HG03521 (cell line): ENCODE results near the gene SLC30A5.
"Not testable (repeated sequence)": the region's sequence is repeated elsewhere in the genome, so short reads cannot be mapped to it uniquely, and the experiment has no call there.

Experiments used
- ATAC-seq: cut with Tn5 transposase; IDR thresholded peaks from one replicate; pipeline ENCODE4 v1.9.1; 2021; ENCODE audit warnings: mild to moderate bottlenecking, moderate library complexity; ENCODE audit not compliant: unreplicated experiment

SLC30A5 gene

DNA sequence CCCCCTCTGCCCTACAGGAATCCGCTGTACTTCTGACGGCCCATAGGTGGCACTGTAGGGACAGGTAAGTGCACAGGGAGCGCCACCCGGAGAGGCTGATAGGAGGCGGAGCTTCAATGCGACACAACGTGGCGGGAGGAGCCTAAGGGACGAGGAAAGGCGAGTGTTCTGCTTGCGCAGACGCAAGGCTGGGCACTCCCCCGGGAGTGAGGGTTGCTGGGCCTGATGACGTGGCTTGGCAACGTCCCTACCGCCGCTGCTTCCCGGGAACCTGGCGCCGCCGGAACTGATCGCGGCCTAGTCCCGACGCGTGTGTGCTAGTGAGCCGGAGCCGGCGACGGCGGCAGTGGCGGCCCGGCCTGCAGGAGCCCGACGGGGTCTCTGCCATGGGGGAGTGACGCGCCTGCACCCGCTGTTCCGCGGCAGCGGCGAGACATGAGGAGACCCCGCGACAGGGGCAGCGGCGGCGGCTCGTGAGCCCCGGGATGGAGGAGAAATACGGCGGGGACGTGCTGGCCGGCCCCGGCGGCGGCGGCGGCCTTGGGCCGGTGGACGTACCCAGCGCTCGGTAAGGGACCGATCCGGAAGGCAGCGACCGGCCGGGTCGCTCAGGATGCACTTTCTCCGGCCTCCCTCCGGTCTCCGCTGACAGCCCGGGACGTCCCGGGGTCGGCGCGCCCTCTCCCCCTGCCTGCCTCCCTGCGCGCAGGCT, at the start of gene SLC30A5:
Gene SLC30A5, plus strand, starts transcription at position 244 of the 712 bp plus-strand sequence. Its CDS starts 242 bp downstream, at position 486.
- ATAC-seq = peak; percentile 99

- not testable (repeated sequence) for ATAC-seq
Observed at GRCh38 chr5:69045213-69045612, 48.6 kb upstream of the SLC30A5 start.

GRCh38 chr5:69046375-69046957, 47.3 kb upstream of the SLC30A5 start:
- ATAC-seq = no peak

DNA sequence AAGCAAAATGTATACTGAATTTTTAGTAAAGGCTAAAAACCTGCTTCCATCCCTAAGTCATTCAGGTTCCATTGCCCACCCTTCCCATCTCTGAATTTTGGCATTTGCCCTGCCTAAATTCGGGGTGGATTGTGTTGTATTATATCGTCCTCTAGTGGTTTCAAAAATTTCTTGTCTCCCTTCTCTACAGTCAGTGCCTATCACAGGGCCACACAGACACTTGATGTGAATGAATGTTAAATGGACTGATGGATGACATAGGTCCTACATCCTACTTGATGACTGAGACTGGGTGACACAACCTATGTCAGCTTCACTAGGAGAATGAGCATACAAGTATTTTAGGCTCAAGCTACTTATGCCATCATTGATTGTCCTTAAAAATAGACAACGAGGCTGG, 45.6 kb upstream of the SLC30A5 start:
- no peak for ATAC-seq

DNA sequence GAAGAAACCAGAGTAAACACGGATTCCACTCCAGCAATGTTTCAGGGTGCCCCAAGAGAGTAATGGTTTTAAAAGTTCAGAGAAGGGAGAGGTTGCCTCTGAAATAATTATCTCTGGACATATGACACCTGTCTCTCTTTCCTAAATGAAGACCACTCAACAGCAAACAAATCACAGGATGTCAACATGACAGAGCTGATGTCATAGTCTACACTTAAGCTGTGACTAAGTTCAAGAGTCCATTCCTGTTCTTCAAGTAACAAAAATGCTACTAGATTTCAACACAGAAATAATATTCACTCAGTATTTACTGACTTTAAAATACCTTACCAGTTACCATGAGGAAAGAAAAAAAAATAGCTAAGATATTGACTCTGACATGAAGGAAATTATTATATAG, 44.7 kb upstream of the SLC30A5 start:
- ATAC-seq = no peak

GRCh38 chr5:69049796-69050195, 44.0 kb upstream of the SLC30A5 start:
- no peak for ATAC-seq

GRCh38 chr5:69050214-69050613, 43.6 kb upstream of the SLC30A5 start:
- ATAC-seq = no peak

DNA sequence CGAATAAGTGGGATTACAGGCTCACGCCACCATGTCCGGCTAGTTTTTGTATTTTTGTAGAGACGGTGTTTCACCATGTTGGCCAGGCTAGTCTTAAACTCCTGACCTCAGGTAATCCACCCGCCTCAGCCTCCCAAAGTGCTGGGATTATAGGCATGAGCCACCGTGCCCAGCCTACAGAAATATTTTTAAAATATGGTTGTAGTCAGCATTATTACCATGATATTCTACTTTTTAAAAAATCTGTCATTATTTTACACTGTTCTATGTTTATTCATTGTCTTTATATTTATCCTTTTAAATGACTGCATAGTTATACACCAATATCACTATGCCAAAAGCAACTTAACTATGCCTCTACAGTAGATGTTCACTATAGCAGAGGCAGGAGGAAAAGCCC, 41.6 kb upstream of the SLC30A5 start:
- ATAC-seq = no peak

GRCh38 chr5:69074664-69075521, 18.9 kb upstream of the SLC30A5 start:
- no peak for ATAC-seq

GRCh38 chr5:69075522-69076179, 18.2 kb upstream of the SLC30A5 start:
- ATAC-seq = no peak

DNA sequence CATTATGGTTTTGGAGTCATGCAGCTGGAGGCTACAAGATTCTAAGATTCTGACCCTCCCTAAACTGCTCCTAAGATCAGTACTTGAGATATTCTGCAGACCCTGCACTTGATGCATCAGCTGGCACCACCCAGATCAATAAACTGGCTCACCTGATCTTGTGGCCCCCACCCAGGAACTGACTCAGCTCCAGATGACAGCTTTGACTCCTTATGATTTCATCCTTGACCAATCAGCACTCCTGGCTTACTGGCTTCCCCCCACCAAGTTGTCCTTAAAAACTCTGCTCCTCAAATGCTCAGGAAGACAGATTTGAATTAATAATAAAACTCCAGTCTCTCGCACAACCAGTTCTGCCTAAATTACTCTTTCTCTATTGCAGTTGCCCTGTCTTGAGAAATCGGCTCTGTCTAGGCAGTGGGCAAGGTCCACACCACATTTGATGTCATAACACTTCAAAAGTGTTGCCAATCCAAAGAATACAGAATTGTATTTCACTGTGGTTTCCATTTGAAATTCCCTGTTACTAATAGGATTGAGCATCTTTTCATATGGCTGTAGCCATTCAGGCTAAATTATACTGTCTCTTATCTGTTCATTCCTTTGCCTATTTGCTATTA, 14.8 kb upstream of the SLC30A5 start:
- ATAC-seq = no peak

DNA sequence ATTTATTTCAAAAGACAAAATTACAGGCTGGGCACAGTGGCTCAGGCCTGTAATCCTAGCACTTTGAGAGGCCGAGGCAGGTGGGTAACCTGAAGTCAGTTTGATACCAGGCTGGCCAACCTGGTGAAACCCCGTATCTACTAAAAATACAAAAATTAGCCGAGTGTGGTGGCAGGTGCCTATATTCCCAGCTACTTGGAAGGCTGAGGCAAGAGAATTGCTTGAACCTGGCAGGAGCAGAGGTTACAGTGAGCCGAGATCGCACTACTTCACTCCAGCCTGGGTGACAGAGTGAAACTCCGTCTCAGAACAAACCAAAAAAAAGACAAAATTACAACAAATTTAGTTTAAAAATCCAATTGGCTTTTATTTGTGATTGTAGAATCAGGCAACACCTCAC, 14.3 kb upstream of the SLC30A5 start:
- no peak for ATAC-seq

DNA sequence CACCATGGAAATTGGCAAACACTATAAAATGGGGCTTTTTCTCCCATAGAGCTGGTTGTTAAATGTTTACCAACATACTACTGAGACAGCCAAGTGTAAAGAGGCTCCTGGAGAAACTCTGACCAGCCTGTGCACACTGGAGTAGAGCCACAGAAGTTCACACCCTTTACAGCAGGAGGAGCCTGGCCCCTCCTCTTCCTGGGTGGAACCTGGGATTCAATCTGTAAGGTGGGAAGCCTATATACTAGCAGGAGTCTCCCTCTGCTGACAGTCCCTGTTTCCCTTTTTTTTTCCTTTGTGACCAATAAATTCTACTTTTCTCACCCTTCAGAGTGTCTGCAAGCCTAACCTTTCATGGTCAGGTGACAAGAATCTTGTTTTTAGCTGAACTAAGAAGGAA, 10.4 kb upstream of the SLC30A5 start:
- no peak for ATAC-seq

- no peak for ATAC-seq
Observed at GRCh38 chr5:69084195-69084594, 9.6 kb upstream of the SLC30A5 start.

GRCh38 chr5:69084903-69085302, 8.9 kb upstream of the SLC30A5 start:
- ATAC-seq = no peak

- no peak for ATAC-seq
Observed at GRCh38 chr5:69086206-69086605, 7.6 kb upstream of the SLC30A5 start.

GRCh38 chr5:69088006-69088405, 5.8 kb upstream of the SLC30A5 start:
- ATAC-seq = not testable (repeated sequence)

GRCh38 chr5:69090158-69090557, 3.7 kb upstream of the SLC30A5 start:
- ATAC-seq = no peak

- no peak for ATAC-seq
Observed at GRCh38 chr5:69091771-69092170, 2.0 kb upstream of the SLC30A5 start.

DNA sequence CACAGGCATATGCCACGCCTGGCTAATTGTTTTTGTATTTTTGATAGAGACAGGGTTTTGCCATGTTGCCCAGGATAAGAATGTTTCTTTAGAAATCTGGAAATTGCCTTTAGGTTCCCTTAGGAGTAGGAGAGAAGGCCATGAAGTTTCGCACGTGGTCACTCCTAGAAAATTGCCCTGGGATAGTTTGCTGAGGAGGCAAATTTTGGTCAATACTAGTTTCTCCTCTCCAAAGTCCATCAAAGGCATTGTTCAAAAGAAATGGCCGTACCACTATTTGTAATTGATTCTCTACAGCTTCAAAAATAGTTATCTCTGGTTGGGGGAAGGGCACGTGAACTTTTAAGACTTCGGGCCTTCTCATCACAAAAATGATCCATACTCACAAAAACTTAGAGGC, 845 bp upstream of the SLC30A5 start:
- no peak for ATAC-seq

GRCh38 chr5:69099302-69099701, 5.5 kb downstream of the SLC30A5 start:
- ATAC-seq = no peak
